HG03439 (cell line): ENCODE data around the gene SCN8A.
"Not testable (repeated sequence)": the region's sequence is repeated elsewhere in the genome, so short reads cannot be mapped to it uniquely, and the experiment has no call there.

Experiments
- ATAC-seq: cut with Tn5 transposase; IDR thresholded peaks from one replicate; pipeline ENCODE4 v1.9.1; 2021; ENCODE audit warnings: mild to moderate bottlenecking, moderate library complexity; ENCODE audit not compliant: unreplicated experiment

SCN8A gene

DNA sequence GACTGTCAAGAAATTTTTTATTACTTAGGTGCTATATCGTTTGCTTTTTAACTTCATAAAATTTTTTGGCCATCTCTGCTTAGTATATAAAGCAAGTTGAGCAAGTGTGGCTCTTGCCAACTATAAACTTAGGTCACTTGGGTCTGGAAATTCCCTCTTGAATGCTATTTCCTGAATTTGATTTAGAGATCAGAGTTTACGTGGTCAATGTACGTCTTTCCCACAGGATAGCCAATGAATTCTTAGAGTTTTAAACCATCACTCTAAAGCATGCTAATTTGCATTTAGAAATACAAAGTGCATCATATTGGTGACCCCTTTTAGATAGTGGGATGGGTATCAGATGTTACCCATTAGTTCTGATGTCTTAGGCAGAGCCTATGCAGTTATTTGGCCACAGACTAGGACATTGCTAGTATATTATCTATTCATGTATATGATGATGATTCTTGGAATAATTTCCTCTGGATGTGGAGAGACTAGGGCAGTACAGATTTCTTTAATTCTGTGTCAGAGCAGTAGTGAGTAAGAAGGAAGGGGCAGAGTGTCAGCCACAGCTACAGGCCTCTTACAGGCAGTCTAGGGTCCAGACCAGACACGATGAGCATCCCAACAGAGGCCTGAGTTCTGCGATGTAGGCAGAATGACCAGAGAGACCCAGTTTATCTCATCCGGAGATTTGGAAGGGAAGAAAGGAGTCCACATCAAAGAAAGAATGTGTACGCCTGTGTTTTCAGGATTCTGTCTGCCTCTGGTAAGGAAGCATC is 30.3 kb downstream of the SCN8A start:
- ATAC-seq: no peak

DNA sequence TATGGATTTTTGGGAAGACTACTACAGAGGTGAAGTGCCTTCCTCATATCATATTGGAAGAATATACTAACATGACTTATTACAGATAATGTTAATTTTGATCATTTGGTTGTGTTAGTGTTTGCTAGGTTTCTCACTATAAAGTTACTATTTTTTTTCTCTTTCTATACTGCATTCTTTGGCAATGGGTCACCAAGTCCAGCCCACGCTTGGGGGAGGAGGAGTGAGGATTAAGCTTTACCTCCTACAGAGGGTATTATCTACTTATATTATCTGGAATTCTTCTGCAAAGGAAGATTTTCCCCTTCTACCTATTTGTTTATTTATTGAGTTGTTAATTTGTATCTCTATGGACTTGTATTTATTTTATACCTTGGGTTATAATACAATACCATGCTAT is 31.5 kb downstream of the SCN8A start:
- ATAC-seq: no peak

DNA sequence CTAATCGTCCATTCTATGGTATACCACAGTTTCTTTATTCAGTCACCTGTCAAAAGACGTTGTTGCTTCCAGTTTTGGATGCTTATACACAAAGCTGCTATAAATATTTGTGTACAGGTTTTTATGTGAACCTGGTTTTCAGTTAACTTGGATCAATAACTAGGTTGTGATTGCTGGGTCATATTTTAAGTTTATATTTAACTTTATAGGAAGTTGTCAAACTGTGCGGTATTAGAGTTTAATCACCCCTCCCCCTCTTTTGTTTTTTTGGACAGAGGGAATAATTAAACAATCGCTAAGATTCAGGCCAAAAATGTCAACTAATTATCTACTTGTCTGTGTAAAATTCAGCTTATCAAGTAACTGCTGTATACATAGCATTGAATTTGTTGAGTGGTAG is 34.3 kb downstream of the SCN8A start:
- ATAC-seq: no peak

- ATAC-seq: no peak
These were observed 35.1 kb downstream of the SCN8A start for GRCh38 chr12:51626115-51626514.

- ATAC-seq: no peak
These were observed 35.6 kb downstream of the SCN8A start for GRCh38 chr12:51626629-51627028.

DNA sequence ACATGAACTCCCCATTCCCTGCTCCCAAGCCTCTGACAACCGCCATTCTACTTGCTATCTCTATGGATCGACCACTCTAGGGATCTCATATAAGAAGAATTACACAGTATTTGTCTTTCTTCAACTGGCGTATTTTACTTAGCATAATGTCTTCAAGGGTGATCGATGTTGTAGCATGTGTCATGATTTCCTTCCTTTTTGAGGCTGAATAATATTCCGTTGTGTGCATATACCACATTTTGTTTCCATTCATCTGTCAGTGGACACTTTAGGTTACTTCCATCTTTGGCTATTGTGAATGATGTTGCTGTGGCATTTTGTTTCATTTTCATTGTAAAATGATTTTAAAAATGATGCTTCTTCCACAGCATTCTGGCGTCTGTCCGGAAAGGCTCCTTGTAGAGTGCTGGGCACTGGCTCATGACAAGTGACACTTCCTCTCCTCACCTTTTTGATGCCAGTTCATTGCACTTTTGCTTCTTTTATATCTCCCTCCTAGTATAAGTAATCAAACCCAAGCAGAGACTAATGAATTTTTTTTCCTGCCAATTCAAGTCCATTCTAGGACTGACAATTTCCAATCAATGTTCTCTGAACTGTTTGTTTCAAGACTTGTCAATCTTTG is 39.3 kb downstream of the SCN8A start:
- no peak for ATAC-seq

DNA sequence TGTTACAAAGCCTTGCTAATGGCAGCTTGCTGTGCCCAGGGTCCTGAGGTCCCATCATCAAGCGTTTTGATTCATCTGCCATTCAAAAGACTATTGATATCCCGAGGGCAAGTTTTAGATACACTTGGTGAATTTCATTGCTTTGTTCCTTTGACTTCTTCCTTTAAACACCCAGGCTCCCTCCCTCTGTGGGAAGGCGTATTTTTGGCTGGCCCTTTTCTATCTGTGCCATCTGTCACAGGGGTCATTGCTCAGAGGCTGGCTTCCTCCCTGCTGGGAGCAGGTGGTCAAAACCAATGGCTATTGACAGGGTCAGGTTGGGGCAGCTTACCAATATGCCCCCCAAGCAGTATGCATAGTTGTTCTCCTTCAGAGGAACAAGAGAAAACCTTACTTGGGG is 40.0 kb downstream of the SCN8A start:
- no peak for ATAC-seq

DNA sequence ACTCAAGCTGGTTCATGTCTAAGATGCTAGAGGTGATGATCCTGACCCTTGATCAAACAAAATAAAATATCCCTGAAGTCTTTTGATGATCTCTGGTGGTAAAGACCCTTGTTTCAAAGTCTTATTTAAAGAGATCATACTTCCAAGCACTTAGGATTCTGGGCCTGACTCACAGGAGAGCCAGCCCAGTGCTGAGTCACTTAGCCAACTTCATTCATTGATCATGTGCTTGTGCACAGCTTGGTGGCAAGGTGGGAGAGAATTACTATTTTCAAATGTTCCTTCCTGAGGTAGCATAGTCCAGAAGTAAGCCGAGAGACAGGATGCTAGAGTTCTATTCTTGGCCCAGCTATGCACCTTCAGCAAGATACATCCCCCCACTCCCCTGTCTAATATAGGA is 40.6 kb downstream of the SCN8A start:
- no peak for ATAC-seq

DNA sequence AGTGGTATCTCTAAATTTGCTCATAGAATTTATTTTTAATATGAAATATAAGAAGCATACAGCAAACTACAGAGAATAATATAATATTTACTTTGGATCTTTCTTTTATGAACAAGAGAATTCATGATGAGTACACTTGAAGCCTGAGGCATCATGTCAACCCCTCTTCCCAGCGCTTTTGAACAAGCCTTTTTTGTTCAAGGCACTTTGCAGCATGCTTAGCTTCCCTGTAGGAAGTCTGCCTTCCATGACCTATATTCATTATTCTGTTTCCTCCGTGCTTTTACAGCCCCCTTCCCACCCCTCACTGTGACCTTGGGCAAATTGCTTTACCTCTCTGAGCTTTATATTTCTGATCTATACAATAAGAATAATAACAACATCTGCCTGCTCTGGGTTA is 41.6 kb downstream of the SCN8A start:
- no peak for ATAC-seq

DNA sequence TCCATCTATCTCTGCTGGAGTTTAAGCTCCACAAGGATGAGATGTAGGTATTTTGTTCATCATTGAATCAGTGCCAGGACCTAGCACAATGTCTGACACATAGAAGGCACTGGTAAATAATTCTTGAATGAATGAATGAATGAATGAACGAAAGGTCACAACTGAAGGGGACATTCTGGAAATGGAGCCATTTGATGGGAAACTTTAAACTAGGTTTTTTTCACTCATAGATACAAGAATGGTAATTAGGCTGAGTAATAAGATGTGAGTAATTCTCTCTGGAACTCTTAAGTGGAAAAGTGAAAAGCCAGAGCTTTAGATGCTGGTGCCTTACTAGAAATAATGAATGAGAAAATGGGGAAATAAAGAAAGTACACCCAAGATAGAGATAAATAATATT is 44.3 kb downstream of the SCN8A start:
- no peak for ATAC-seq

DNA sequence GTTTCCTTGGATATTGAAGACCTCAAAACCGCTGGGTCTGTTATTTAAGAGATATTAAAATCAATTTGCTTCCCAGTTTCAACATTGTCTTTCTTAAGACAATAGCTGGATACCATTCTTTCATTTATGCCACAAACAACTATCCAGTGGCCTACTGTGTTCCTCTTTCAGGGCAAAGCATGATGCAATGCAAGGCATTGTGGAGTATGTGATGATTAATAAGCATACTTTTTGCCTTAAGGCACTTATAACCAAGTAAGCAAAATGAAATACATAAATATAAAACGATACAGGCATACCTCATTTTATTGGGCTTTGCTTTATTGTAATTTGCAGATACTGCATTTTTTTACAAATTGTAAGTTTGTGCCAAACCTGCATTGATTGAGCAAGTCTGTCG is 45.5 kb downstream of the SCN8A start:
- ATAC-seq: no peak

DNA sequence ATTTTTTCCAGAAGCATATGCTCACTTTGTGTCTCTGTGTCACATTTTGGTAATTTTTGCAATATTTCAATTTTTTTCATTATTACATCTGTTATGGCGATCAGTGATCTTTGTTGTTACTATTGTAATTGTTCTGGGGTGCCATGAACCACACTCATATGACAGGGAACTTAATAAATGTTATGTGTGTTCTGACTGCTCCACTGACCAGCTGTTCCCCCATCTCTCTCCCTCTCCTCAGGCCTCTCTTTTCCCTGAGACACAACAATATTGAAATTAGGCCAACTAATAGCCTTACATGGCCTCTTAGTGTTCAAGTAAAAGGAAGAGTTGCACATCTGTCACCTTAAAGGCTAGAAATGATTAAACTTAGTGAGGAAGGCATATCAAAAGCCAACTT is 46.0 kb downstream of the SCN8A start:
- no peak for ATAC-seq

DNA sequence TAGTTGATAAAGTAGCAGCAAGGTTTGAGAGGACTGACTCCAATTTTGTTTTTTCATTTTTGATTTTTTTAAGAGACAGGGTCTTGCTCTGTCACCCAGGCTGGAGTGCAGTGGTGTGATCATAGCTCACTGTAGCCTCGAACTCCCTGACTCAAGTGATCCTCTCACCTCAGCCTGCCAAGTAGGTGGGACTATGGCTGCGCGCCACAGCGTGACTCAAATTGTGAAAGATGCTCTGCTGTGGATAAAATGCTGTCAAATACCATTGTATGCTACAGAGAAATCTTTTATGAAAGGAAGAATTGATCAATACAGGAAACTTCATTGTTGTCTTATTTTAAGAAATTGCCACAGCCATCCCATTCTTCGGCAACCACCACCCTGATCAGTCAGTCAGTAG is 48.3 kb downstream of the SCN8A start:
- no peak for ATAC-seq

GRCh38 chr12:51642286-51642685 is 51.3 kb downstream of the SCN8A start:
- no peak for ATAC-seq

GRCh38 chr12:51643951-51644350 is 52.9 kb downstream of the SCN8A start:
- ATAC-seq: no peak

DNA sequence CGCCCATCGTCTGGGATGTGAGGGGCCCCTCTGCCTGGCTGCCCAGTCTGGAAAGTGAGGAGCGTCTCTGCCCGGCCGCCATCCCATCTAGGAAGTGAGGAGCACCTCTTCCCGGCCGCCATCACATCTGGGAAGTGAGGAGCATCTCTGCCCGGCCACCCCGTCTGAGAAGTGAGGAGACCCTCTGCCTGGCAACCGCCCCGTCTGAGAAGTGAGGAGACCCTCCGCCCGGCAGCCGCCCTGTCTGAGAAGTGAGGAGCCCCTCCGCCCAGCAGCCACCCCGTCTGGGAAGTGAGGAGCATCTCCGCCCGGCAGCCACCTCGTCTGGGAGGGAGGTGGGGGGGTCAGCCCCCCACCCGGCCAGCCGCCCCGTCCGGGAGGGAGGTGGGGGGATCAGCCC is 53.7 kb downstream of the SCN8A start:
- ATAC-seq: not testable (repeated sequence)

DNA sequence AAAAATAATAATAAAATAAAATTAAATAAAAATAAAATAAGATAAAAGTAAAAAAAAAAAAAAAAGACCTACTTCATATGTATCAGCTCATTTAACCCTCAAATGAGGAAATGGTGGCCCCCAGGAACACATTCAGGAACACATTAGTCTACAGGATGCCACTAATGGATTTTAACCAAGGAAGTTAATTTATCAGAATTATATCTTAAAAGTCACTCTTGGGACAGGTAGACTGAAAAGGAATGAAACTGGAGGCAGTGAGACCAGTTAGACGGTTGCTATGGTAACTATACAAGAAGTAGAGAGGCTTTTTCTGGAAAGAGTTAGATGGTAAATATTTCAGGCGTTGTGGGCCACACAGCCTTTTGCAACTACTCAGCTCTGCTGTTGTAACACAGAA is 54.9 kb downstream of the SCN8A start:
- no peak for ATAC-seq

GRCh38 chr12:51647647-51648046 is 56.6 kb downstream of the SCN8A start:
- ATAC-seq: no peak

GRCh38 chr12:51653431-51653830 is 62.4 kb downstream of the SCN8A start:
- no peak for ATAC-seq

DNA sequence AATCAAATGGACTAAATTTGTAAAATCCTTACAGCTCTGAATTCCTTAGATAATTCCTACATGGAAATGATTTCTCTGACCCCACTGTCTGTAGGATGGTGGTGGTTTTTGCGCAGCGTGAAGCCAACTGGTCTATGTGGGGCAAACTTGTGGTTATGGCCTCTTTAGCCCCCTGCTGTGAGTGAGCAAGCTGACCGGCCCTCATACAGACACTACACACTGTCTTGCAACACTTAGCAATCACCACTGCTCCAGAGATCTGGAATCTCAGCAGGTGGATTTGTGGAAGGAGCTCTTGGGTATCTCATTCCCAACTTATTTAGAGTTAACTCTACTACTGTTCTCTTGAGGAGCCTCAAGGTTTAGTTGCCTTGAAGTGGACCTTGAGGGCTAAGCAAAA is 70.2 kb downstream of the SCN8A start:
- no peak for ATAC-seq

GRCh38 chr12:51661836-51662235 is 70.8 kb downstream of the SCN8A start:
- ATAC-seq: no peak

- ATAC-seq: no peak
These were observed 71.7 kb downstream of the SCN8A start for GRCh38 chr12:51662728-51663154.

DNA sequence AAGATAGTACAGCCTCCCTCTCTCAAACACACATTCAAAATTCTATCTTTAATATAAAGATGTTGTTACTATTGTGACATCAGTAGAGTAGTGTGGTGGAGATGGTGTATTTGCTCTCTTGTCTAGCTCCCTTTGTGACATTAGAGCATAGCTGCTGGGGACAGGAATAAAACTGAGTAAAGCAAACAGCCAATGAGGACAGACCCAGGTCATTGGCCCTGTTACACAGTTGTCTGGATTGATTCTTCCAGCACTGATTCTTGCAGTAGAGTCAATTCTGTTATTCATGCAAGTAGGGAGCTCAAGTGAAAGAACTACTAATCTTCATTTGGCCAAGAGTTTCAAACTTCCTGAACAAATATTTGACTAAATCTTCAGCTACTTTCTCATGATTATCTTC is 72.4 kb downstream of the SCN8A start:
- no peak for ATAC-seq
